ENCODE data around the gene FAM241A.
"Not testable (repeated sequence)": the region's sequence is repeated elsewhere in the genome, so short reads cannot be mapped to it uniquely, and the experiment has no call there.

Gene FAM241A

GRCh38 chr4:112145326-112145789, at the start of gene FAM241A:
FAM241A (plus strand) TSS chr4:112145454; CDS start chr4:112145581, 127 bp downstream.
- DNase-seq (ENCODE audit: low read depth), result no peak

- no peak for DNase-seq (ENCODE audit: low read depth)
These were observed 46.3 kb upstream of the FAM241A start for GRCh38 chr4:112098841-112099530.

- no peak for DNase-seq (ENCODE audit: low read depth)
These were observed 45.5 kb upstream of the FAM241A start for GRCh38 chr4:112099701-112100297.

GRCh38 chr4:112102875-112103370, 42.3 kb upstream of the FAM241A start:
- no peak for DNase-seq (ENCODE audit: low read depth)

GRCh38 chr4:112105201-112105969, 39.9 kb upstream of the FAM241A start:
- no peak for DNase-seq (ENCODE audit: low read depth)

- DNase-seq (ENCODE audit: low read depth), result no peak
These were observed 35.7 kb upstream of the FAM241A start for GRCh38 chr4:112109360-112110058.

GRCh38 chr4:112110059-112110425, 35.2 kb upstream of the FAM241A start:
- no peak for DNase-seq (ENCODE audit: low read depth)

GRCh38 chr4:112111306-112111705, 33.9 kb upstream of the FAM241A start:
- no peak for DNase-seq (ENCODE audit: low read depth)

- DNase-seq (ENCODE audit: low read depth), result not testable (repeated sequence)
These were observed 33.2 kb upstream of the FAM241A start for GRCh38 chr4:112112095-112112494.

GRCh38 chr4:112112590-112113170, 32.6 kb upstream of the FAM241A start:
- no peak for DNase-seq (ENCODE audit: low read depth)

- DNase-seq (ENCODE audit: low read depth), result no peak
These were observed 31.4 kb upstream of the FAM241A start for GRCh38 chr4:112113864-112114263.

- no peak for DNase-seq (ENCODE audit: low read depth)
These were observed 30.8 kb upstream of the FAM241A start for GRCh38 chr4:112114452-112114851.

GRCh38 chr4:112118742-112119352, 26.4 kb upstream of the FAM241A start:
- no peak for DNase-seq (ENCODE audit: low read depth)

- DNase-seq (ENCODE audit: low read depth), result no peak
These were observed 25.9 kb upstream of the FAM241A start for GRCh38 chr4:112119353-112119783.

- no peak for DNase-seq (ENCODE audit: low read depth)
These were observed 25.2 kb upstream of the FAM241A start for GRCh38 chr4:112120021-112120420.

GRCh38 chr4:112125416-112125815, 19.8 kb upstream of the FAM241A start:
- no peak for DNase-seq (ENCODE audit: low read depth)

GRCh38 chr4:112127048-112127637, 18.1 kb upstream of the FAM241A start:
- no peak for DNase-seq (ENCODE audit: low read depth)

- no peak for DNase-seq (ENCODE audit: low read depth)
These were observed 17.5 kb upstream of the FAM241A start for GRCh38 chr4:112127803-112128202.

GRCh38 chr4:112128452-112128851, 16.8 kb upstream of the FAM241A start:
- DNase-seq (ENCODE audit: low read depth), result no peak

GRCh38 chr4:112130906-112131305, 14.3 kb upstream of the FAM241A start:
- DNase-seq (ENCODE audit: low read depth), result no peak

- DNase-seq (ENCODE audit: low read depth), result no peak
These were observed 8.7 kb upstream of the FAM241A start for GRCh38 chr4:112136551-112136950.

All from non-pigmented ciliary epithelial cell (primary cell).